HG02798 (cell line): Measurements from ENCODE around the gene NALCN.

ENCODE experiments used
- ATAC-seq: cut with Tn5 transposase; IDR thresholded peaks from one replicate; pipeline ENCODE4 v1.9.1; 2021; ENCODE audit warnings: mild to moderate bottlenecking; ENCODE audit not compliant: unreplicated experiment, poor library complexity

NALCN gene

DNA sequence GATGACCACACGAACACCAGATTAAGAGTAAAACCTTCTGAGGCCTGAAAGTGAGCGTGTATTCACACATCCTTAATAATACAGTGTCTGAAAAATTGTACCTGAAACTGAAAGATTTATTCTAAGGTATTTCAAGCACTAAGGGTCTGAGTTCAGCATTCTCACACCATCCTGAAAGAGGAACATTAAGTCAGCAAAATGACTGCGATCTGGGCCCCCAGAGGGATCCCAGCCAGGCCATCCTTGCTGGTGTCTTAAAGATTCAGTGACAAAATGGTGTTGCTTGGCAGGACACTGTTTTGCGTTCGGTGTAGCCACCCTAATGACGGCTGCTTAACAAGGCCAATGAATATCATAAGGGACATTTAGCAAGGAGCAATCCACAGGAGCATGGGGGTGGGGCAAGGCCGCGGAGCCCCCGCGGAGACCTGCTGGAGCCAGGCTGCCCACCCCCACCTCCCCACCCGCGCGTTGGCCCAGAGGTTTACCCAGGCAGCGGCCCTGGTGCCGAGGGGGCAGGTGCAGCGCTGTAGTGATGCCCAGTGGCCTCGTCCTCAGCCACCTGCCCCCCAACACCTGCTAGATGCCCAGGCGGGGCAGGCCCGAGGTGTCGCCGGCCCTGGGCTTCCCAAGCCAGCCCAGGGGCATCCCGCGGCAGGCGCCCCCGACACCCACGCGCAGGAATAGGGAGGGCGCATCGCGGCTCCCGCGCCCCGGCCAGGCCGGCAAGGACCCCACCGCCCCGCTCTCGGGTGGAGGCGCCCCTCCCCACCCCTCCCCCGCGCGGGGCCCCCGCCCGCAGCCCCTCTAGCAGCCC lies 742 bp downstream of the NALCN start:
- ATAC-seq: no peak

DNA sequence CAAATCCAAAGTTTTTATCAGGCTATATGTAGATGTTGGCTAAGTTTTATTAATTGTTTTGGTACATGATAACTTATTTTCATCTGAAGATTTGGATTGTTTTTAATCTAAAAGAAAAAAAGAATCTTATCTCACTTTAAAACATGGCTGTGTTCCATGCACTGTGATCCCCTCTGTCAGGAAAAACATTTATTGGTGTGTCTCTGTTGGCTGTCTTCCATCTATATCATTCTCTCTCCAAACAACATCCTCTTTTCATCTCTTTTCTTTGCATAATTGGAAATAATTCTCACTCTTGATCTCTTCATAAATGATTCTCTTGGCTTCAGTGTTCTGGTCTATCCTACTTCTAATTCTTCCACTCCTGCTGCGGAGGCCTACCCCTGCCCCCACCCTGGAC lies 4.2 kb downstream of the NALCN start:
- ATAC-seq: no peak

DNA sequence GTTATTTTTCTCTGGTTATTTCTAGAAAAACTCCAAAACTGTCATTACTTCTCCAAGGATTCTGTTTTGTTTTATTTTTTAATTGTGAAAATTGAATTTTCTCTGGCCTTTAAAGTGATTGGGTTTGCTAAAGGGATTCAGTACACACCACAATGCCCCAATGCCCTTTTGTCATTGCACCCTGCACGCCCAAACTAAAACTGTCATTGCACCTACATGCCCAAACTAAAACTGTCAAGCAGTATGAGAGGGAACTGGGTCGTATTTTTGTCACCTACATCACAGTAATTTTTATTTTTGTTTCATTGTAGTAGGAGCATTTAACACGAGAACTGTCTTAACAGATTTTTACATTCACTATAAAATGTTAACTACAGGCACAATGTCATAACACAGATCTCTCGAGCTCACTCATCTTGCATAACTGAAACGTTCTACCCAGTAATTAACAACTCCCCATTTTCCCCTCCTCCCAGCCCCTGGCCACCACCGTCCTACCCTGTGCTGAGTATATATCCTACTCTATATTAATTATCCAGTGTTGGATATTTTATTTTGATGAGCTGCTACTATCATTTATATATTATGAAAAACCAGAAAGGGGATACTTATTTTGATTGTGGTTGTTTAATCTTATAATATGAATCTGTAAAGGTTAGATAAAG lies 7.2 kb downstream of the NALCN start:
- ATAC-seq: no peak

DNA sequence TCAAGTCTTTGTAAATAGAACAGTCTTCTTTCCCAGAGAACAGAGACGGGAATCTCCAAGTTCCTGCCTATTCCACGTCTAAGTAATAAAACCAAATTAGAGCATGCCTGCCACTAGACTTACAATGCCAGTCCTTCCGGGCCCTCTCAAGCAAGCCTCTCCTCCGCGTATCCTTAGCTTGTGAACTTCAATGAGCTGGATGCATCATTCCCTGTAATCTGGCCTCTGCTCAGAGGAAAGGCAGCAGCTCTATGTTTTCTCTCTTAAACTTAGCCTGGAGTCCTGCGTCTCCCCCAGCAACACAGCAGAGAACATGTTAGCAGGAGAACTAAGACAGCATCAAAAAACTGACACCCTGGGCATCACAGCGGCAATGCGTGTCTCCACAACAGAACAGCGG lies 8.2 kb downstream of the NALCN start:
- no peak for ATAC-seq

DNA sequence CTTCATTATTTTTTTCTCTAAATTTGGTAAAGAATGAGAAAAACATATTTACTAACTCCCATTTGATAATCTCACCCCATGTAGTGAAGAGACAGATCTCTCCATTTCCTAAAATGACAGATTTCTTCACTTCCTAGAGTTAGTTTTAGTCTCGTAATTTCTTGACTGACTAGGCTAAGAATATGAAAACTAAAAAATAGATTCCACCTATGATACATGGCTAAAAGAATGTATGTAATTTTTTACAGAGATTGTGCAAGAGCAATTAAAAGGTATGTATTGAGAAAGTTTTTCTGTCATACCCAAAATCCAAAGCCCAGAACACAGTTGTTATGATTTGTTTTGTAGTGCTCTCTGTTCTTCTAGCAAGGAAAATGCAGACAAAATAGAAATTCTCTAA lies 9.5 kb downstream of the NALCN start:
- ATAC-seq: no peak

DNA sequence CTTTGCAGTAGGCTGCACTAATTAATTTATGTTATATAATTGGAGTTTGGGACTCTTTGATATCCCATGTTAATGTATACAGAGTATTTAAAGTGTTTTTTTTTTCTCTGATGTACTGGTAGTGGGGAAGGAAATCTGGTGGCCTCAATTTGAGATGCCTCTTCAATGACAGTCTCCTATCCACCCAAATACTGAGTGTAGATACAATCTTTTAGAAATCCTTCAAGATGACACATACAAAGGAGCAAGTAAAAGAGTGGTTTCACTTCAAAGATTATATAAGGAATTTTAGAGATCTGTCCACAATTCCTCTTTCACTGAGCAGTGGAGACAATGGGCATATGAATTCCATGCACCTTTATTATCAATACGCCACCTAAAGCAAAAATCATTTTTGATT lies 15.1 kb downstream of the NALCN start:
- ATAC-seq: no peak

DNA sequence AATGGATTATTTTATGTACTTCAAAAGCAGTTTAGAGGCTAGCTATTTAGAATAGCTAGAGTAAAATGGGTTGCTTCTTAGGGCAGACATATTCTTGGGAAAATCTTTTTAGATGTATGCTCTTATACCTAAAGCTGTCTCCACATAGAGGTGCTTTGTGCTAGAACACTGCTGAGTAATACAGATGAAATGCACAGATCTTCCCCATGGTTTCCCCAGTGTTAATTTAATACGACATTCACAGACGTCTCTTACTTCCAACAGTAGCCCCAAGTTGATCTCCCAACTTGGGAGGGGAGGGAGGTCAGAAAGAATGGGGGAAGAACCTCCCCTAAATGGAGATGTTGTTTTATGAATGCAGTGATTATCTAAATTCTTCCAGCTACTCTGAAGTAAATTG lies 16.9 kb downstream of the NALCN start:
- ATAC-seq: no peak

DNA sequence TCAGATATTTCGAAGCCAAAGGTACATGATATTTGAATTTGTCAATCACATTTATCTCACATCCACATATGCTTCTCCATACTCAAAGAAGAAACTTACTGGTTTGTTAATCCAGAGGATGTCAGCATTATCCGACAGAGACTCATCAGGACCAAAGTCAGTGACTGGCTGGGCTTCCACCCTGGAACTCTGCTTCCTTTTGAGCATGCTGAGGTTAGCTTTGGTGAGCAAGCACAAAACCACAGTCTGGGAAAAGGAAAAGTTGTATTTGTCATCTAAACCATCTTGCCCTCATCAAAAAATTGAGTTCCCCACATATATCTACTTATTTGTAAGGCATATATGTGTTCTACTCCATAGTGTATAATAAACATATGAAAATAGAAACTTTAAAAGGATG lies 17.4 kb downstream of the NALCN start:
- no peak for ATAC-seq

DNA sequence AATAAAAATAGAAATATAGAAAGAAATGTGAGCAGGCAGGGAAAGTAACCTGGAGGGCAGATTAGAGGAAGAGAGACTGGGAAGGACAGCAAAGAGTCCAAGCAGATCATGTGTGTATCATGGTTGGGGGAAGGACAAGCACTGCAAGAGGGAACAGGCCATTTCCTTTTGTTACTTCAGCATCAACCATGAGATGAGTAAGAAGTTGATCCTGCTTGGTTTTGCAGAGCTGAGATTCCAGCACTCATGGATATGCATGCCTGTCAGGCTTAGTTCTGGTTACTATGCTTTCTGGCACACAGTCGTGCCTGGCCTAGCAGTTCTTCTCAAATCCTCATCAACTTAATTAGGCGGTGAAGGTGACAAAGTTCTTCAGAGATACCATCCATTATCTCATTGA lies 18.1 kb downstream of the NALCN start:
- ATAC-seq: no peak

DNA sequence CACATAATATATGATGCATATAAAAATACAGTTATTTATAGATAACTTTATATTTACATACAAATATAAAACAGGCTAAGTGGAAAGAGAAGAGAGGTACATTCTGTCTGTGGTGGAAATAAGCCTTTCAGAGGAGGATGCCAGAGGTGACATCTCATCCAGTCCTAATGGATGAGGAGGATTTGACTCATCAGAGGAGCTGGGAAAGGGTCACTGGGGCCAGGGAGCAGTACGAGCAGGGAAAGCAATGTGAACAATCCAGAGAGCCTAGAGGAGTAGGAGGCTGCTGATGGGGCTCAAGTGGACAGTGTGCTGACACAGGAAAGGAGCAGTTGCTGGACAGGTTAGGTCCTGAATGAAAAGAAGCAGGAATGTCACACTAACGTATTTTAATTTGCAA lies 18.6 kb downstream of the NALCN start:
- ATAC-seq: no peak

DNA sequence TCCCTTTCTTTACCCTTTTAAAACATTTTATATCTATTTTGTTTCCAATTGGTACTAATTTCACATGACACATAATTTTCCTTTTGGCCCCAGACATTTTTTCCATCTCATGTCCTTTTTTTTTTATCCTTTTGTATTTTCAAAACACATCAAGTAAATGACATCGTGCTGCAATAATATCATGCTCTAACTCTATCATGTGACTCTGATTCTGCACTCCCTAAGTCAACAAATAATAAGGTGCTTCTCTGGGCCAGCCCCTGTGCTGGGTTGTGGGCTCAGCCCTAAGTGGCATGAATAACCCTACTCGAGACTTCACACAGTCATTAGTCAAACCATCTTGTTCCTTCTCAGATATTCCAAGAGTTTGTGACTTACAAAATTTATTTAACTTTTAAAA lies 21.7 kb downstream of the NALCN start:
- ATAC-seq: no peak

DNA sequence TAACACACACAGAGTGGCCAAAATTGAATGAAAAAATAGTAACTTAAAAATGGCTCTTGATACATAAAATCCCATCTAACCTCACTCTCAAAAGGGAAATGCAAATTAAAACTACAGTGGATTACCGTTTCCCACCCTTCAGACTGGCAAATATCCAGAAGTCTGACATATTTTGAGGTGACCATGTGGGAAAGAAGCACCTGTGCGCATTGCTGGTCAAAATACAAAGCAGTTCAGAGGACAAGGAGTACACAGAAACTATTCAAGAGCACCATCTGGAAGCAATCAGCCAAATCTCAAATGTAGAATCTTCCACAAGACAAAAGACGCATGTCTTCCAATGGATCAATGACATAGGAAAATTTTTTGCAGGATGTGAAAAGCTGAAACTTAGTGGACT lies 23.2 kb downstream of the NALCN start:
- ATAC-seq: no peak

DNA sequence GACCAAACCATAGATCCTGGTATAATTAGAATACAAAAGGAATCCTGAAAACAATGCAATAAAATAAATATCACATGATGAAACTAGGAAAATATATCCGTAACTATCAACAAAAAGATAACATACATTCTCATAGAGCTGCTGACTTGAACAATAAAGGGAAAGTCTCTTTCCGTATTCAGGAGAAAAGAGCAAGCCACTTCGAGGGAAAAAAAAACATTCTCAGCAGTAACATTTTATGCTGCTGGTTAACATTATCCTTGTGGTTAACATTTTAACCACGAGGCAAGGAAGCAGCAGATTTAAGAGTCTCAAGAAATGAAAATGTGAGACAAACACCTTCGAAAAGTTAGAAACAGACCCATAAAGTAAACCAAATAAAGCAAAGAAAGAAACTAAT lies 25.8 kb downstream of the NALCN start:
- ATAC-seq: no peak

DNA sequence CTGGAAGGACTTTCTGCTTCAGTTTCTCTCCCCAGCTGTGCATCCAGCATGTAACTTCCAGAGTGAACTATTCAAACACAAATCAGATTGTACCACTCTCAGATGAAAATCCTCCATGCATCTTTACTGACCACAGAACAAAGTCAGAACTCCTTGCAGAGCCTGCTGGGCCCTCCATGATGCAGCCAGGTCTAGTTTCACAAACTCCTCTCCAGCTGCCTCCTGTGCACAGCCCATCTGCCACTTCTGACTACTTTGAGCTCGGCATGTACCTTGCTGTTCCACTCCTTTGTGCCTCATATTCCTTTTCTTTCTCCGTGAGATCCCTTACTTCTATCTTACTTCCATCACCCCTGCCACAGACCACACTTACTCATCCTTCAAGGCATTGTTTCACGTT lies 31.4 kb downstream of the NALCN start:
- ATAC-seq: no peak

DNA sequence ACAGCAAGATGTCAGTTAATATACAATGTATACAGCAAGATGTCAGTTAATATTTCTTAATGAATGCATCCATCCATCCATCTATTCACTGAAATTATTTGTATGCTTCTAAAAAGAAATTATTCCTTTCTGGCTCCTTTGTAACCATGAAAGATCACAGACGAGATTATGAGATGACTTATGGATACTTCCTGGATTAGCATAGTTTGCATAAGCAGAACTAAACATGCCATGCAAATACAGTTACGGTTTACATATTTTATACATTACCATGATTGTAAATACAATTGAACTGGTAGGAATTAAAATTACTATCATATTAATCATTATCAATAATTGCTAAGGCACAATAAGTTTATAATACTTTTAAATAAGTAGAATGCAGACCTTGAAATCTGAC lies 32.7 kb downstream of the NALCN start:
- ATAC-seq: no peak

DNA sequence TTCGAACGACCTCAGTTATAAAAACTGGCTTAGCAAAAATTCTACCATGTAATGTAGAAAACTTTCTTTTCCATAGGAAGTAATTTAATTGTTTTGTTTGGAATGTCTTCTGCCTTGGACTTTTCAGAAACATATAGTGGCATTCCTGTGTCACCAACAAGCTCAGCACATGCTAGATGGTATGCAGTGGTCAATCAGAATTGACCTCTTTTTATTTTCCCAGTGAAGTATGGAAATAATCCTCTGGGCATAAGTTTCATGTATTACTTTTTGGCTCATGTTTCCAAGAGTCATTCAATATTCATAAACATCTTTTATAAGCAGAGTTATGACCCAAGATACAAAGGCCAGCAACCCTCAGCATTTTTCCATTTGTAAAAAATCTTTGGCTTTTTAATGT lies 33.6 kb downstream of the NALCN start:
- ATAC-seq: no peak

DNA sequence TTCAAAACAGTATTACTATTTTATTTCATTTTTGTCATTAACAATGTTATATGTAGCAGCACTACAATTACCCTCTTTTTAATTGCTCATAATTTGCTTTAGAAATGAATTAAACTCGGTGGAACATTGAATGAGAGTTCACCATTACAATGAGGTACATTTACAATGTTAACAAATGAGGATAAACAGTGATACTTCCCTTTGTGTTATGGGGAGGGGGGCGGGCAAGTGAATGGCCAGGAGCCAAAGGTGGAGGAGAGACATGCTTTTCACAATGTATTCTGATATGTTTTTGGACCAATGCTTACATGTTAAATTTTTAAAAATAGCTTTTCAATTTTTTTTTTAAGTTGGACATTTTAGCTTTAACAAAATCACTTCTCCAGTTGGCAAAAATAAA lies 34.2 kb downstream of the NALCN start:
- ATAC-seq: no peak

DNA sequence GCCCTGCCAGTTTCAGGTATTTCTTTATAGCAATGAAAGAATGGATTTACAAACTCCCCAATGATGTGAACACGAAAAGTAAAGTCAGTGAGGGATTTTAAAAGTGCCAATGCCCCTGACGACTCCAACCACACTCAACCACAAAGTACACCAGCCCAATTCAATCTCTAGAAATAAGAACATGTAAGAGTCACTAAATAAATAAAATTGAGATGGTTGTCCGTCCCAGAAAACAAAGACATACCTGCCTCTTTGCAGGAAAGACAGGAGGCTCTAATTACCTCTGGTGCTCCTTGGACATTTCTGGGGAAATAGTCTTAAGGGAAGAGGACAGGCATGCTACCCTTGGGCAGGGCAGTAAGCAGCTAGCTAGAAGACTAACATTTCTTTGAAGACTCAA lies 55.8 kb downstream of the NALCN start:
- no peak for ATAC-seq

DNA sequence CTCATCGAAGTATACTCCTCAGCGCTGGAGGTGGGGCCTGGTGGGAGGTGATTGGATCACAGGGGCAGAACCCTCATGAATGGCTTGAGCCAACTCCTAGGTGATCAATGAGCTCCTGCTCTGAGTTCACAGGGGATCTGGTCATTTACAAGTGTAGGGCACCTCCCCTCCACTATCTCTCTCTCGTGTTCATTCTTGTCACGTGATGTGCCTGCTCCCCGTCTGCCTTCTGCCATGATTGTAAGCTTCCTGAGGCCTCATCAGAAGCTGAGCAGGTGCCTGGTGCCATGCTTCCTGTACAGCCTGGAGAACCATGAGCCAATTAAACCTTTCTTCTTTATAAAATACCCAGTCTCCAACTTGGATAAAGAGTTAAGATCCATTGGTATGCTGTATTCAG lies 61.4 kb downstream of the NALCN start:
- ATAC-seq: no peak

DNA sequence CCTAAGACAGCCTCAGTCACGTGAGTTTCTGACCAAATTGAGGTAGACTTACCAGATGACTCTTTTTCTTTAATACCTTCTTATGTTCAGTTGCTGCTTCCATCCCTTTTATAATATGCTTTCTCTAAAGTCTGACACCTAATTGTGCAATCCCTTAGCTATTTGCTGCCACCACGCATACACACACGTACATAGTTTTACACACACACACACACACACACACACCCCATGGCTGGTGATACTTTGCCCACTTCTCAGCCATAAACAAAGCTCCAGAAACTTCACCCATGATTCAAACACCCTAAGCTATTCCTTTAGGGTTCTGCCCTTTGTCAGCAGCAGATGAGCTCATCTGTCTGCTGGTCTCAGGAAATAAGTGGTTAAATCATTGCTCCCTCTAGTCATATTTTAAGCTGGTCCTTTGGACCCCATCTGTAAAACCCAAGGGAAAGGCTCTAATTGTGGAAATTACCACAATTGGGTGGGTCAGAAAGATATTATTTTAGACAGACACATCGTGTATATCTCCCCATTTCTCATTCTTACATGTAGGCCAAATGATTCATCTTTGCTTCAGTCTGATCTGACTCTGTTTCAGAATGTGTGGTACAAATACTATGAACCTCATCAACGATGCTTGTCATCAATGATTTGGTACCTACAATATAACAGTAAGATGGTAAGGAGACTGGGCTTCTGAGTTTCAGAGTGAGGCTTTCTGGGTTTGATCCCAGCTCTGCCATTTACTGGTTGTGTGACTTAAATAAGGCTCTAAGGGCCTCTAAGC lies 69.2 kb downstream of the NALCN start:
- ATAC-seq: no peak

DNA sequence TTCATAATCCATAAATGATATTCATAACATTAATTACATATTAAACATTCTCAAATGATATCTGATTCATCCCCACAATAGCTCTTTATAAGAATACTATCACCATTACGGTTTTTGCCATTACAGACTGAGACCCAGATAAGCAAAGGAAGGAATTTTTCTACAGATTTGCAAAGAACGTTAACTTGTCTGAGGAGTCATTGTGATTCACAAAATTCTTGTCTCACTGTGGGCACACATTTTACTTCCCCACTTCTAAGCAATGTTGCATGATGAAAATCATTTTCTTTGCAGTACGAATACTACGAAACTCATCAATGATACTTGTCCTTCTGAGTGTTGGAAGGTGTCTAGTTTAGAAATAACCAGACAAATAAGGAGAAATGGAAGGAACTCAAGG lies 70.1 kb downstream of the NALCN start:
- no peak for ATAC-seq
